Measurements from ENCODE around the gene DDIT4L.
"Not testable (repeated sequence)": the region's sequence is repeated elsewhere in the genome, so short reads cannot be mapped to it uniquely, and the experiment has no call there.

Gene DDIT4L

GRCh38 chr4:100165809-100166208 lies 24.5 kb downstream of the DDIT4L start:
- no peak for DNase-seq

- DNase-seq, result no peak
Observed at GRCh38 chr4:100164808-100165760, 25.2 kb downstream of the DDIT4L start.

DNA sequence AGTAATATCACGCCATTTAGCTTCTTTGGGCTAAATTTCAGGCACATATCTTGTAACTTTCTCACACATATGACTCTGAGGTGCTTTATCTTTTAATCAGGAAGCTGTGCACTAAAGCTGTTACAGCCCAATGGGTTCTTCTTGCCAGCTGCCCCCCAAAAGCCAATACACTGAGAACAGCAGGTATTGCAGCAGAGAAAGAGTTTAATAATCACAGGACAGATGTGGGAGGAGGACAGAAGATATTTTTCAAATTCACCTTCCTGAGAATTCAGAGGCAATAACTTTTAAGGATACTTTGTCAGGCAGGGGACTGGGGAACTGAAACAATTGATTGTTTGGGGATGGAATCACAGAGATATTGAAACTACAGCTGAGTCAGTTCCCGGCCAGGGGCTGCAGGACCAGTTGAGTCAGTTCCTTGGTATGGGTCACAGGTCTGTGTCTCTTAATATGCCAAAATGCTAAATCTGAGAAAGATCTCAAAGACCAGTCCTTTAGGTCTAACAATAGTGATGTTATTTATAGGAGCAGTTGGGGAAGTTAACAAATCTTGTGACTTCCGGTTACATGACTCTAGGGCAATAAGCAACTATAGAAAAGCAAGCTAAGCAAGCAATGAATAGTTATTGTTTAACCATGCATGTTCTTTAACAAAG lies 28.1 kb downstream of the DDIT4L start:
- DNase-seq, result no peak

DNA sequence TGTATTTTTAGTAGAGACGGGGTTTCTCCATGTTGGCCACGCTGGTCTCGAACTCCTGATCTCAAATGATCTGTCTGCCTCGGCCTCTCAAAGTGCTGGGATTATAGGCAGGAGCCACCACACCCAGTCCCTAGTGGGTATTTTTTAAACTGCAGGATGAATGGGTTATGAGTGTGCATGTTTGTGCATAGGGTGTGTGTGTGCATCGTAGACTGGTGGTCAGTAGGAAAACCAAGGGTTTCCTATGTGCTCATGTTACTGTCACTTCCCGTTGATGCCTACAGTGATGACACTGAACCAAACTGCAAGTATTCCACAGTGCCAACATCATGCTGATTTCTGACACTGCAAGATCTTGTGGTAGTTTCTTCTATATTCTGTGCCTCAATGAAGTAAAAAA lies 41.1 kb downstream of the DDIT4L start:
- no peak for DNase-seq

DNA sequence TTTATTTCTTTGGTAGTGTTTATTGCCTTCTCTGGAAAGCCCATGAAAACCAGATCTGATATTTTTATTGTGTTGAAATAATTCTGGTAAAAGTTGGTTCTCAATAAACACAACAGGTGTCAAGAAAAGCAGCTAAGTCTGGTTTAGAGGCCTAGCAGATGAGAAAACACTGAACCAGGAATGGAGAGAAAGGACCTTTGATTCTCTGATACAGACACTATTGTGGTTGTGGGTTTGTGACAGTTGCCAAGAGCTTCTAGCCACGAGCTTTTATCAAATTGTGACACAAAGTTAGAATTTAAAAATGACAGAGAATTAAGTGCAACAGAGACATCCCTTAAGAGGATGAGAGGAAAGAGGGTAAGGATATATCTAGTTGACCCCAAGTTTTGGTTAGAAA lies 42.6 kb downstream of the DDIT4L start:
- no peak for DNase-seq

DNA sequence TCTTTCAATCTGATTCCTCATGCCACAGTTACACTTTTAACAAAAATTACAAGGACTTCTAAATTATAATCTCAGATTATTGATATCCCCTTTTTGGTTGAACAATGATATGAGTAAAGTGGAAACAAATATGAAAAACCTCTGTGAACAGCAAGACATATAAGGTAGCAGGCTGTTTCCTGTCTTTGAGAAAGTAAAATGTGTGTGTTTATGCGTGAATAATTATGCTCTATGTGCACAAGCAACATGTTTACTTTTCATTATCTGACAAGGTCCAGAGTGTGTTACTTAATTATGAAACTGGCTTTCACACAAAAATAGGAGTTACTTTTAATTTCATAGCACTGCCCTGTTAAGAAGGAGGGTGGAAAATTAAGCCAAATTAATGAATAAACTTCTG lies 43.1 kb downstream of the DDIT4L start:
- no peak for DNase-seq

DNA sequence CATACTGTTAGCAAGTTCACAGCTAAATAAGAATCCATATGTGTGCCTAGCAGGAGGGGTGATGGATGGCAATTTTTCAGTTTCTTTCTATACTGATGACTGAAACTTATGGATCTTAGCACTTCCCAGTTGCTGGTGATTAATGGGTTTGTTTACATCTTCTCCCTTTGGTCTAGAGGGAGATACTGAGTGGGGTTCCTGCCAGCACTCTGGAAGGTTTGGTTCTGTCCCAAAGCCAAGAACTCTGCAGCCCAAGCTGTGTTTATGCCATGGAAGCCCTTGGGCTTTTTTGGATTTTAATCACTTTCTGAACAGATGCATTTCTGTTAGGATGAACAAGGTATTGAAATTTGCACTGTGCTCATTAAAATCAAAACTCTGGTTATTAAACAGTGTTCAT lies 43.5 kb downstream of the DDIT4L start:
- DNase-seq, result no peak

GRCh38 chr4:100137320-100137719 lies 52.9 kb downstream of the DDIT4L start:
- not testable (repeated sequence) for DNase-seq

Measured in NCI-H526 (cell line).